AML-193 (cell line): ENCODE data around the gene BMAL1.
A peak's percentile ranks its signal among the peaks of the same experiment; 100 is the strongest.
"Not testable (repeated sequence)": the region's sequence is repeated elsewhere in the genome, so short reads cannot be mapped to it uniquely, and the experiment has no call there.

Experiments used
- DNase-seq, 2 experiments: peaks; one replicate each; lab custom pipeline; 2025; lab: John Stamatoyannopoulos, UW

The BMAL1 gene

GRCh38 chr11:13277768-13278608 lies at the start of gene BMAL1:
BMAL1 (plus strand) TSS chr11:13277790; CDS start chr11:13354309, 76,519 bp downstream.
- DNase-seq: no peak

DNA sequence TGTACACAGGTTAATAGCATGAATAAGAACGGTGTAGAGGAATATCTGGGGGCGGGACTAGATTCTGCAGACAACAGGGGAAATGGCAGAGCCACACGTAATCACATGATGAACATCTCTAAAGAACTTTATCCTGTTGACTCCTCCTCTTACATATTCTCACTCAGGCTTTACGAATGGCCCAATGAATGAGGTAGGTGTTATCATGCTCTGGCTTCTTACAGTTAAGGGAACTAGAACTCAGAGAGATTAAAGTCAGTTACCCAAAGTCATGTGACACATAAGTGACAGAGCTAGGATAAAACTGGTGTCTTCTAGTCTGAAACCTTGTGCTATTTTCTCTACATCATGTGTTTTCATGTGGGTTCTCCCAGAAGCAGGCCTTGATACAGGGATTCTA lies 49.0 kb upstream of the BMAL1 start:
- no peak for DNase-seq

GRCh38 chr11:13229136-13229535 lies 48.5 kb upstream of the BMAL1 start:
- no peak for DNase-seq

GRCh38 chr11:13229711-13230318 lies 47.8 kb upstream of the BMAL1 start:
- no peak for DNase-seq

GRCh38 chr11:13233173-13233745 lies 44.3 kb upstream of the BMAL1 start:
- DNase-seq: no peak

DNA sequence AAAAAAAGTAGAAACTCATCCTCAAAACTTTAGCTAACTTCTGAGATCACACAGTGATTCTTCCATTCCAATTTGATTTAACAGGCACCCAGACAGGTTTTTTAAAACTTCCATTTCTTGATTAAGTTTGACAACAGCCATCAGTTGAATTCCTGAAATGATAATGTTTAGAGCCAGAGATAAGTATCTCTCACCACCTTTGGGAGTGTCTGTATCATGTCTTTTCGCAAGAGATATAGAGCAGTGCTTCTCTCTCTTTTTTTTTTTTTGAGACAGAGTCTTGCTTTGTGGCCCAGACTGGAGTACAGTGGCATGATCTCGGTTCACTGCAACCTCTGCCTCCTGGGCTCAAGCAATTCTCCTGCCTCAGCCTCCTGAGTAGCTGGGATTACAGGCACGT lies 41.7 kb upstream of the BMAL1 start:
- no peak for DNase-seq

DNA sequence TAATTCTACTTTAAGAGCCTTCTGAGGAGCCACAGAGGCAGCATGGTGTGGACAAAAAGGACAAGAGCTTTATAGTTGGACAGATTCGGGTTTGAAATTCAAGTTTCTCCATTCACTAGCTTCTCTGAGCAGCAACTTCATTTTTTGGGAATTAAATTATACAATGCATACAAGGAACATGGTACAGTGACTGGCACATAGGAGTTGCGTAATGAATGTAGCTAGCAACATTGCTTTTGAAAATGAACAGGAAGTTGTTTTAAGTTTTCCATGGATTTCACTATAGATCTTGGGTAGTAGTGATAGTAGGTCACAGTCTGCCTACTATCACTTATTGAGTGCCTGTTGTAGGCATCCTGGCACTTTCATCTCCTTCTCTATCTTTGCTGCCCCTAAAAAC lies 41.0 kb upstream of the BMAL1 start:
- DNase-seq: no peak

DNA sequence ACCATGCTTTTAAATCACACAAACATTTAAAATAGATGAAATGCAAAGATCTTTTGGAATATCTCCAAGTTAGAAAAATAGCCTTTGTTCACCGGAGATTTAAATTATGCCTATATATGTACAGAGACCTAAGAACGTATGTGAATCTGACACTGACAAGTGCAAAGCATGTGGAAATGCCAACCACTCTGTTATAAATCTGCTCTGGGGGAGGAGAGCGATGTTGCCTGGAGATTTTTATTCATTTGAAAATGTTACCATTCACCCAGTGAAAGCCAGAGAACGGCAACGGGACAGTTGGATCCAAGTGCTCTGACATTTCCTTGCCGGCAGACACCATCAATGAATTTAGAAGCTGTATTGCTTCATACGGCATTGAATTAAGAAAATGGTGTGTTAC lies 39.8 kb upstream of the BMAL1 start:
- no peak for DNase-seq

GRCh38 chr11:13238879-13239514 lies 38.6 kb upstream of the BMAL1 start:
- DNase-seq: peak; percentile 34 to 46

GRCh38 chr11:13242564-13242963 lies 35.0 kb upstream of the BMAL1 start:
- no peak for DNase-seq

DNA sequence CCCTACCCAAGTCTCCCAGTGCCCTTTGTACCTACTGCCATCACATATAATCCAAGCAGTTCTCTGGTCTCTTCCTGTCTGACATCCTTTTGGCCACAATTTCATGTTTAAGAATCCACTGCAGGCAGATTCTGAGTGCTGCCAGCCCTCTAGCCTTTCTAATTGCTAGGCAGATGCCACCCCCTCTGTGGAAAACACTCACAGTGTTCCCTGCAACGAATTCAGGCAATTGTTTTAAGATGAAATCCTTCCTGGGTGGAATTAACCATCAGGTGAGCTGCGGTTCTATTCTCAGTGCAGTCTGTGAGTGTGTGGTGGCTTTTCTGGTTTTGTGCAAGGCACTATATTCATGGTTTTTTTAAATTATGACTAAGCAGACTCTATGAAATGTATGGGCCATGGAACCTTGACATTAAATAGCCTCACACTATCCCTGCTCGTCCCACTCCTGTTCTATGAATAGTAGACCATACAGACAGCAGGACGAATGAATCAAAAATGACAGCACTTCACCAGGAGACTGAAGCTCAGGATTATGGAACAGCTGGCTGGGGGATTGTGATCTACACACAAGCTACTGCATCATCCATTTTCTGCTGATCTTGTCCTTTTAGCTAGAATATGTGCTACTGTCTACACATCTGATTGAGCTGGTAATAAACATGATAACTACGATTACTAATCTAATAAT lies 29.8 kb upstream of the BMAL1 start:
- DNase-seq: no peak

- no peak for DNase-seq
These were observed 28.4 kb upstream of the BMAL1 start for GRCh38 chr11:13249177-13249576.

- peak in 1 of 2 experiments; percentile 14 for DNase-seq
These were observed 27.6 kb upstream of the BMAL1 start for GRCh38 chr11:13249992-13250391.

DNA sequence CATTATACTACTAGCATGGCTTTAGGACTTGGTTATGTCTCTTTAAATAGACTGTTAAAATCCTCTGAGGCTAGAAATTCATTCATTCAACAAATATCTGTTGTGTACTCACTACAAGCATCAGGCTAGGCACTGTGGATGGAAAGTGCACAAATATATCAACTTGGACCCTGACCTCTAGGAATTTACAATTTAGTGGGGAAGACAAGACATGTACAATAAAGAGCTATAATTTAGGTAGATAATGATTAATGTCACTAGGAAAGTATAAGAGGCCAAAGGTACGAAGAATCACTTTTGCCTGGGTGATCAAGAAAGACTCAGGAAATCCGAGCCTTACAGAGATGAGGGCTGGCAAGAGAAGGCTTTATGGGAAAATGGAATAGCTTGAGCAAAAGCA lies 25.6 kb upstream of the BMAL1 start:
- no peak for DNase-seq

- no peak for DNase-seq
These were observed 25.2 kb upstream of the BMAL1 start for GRCh38 chr11:13252438-13252837.

DNA sequence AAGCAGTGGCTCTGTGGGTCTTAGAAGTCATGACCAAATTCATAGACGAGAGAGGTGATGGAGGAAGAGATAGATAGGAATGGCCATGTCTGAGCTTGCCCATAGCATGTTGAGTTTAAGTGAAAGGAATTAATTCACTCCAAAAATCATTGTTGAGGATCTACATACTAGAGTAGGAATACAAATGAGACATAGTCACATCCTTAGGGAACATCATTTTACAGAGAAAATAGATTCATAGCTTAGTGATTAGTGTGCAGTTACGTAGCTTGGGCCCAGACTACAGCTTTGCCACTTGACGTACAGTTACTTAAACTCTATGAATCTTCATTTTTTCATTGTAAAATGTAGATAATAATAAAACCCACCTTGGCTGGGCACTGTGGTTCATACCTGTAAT lies 21.4 kb upstream of the BMAL1 start:
- DNase-seq: no peak

DNA sequence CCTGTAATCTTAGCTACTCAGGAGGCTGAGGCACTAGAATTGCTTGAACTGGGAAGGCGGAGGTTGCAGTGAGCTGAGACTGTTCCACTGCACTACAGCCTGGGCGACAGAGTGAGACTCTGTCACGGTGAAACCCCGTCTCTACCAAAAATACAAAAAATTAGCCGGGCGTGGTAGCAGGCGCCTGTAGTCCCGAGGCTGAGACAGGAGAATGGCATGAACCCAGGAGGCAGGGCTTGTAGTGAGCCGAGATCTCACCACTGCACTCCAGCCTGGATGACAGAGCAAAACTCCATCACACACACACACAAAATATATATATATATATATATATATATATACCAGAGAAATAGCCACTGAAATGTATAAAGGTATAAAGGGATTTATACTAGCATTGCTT lies 19.5 kb upstream of the BMAL1 start:
- not testable (repeated sequence) for DNase-seq

DNA sequence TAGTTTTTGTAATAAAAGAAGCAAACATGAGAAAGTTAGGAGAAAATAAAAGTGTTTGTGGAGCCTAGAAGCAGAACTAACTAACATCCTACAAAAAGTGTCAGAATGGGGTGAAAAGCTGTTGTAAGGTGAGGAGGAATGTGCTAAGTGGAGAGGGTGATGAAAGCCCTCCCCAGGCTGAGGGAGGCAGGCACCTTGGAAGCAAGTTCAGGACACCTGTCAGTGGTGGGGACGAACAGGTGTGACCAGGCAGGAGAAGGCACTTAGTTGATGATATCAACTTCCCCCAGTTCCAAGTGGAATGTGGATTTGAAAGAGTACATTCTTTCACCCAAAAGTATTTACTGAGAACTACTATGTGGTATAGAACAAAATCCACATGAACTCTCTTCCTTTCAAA lies 18.7 kb upstream of the BMAL1 start:
- DNase-seq: no peak

DNA sequence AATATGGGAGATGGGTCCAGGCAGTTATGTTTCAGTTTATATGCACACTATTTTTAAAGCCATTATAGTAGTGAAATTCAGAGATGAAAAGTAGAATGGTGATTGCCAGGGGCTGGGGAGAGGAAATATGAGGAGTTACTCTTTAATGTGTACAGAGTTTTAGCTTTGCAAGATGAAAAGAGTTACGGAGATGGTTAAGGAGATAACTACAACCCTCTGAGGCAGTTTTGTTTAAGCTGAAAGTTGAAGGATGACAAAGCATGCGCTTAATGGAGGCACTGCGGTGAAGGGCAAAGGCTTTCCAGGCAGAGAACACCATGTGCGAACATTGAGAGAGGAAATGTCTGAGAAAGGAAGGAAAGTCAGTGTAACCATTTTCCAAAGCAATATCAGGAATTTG lies 18.2 kb upstream of the BMAL1 start:
- DNase-seq: no peak

GRCh38 chr11:13260201-13260962 lies 17.2 kb upstream of the BMAL1 start:
- DNase-seq: no peak

DNA sequence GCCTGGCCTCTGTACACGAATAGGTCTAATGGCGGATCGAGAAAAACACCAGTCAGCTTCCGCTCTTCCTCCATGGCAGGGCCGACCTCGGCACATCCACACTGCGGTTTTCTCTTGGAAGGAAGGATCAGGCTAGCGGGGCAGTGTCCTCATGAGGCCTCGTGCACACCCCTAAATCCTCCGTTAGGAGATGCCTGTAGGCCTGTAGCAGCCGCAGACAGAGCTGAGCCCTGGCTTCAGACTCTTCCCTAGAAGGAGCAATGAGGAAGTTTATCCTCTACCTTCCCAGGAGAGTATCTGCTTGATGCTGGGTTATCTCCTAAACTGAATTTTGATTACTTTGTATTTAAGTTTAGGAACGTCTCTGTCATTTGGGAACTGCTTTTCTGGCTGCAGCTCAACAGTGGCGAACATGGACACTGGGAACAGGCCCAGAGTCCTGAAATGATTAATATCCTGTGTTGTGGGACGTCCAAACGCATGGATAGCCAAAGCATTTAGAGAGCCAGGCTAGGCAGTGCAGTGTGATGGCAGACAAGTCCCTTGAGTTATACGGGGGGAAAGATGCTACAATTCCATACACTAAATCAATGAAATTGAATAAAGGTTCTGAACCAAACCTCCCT lies 16.5 kb upstream of the BMAL1 start:
- DNase-seq: no peak
